RWPE1 (cell line): ENCODE results near the gene R3HDM1.

ENCODE experiments used
- CTCF ChIA-PET: fragments of 350-600 bp; sonication (Branson Sonifier 250); formaldehyde crosslinking; extraction: SDS; loops from one replicate; lab custom pipeline; 2021; lab: Yijun Ruan, JAX
- POLR2A ChIA-PET: fragments of 400-600 bp; formaldehyde crosslinking; extraction: SDS; loops from one replicate; lab custom pipeline; 2020; ENCODE audit warnings: antibody characterized with exemption; ENCODE audit not compliant: low non-redundant PET; lab: Yijun Ruan, JAX
- DNase-seq: peaks from one replicate; pipeline ENCODE4 v3.0.0; 2012; ENCODE audit warnings: low spot score
- H3K27ac ChIP-seq: fragments of 450-650 bp; 2 replicates; pipeline ENCODE4 v1.5.1; 2017
- TF ChIP-seq, protein P1 (sequence below): fragments of 450-650 bp; conservative IDR thresholded peaks from 2 replicates; pipeline ENCODE4 v1.5.1; 2017; ENCODE audit warnings: low read depth, mild to moderate bottlenecking

R3HDM1 gene

DNA sequence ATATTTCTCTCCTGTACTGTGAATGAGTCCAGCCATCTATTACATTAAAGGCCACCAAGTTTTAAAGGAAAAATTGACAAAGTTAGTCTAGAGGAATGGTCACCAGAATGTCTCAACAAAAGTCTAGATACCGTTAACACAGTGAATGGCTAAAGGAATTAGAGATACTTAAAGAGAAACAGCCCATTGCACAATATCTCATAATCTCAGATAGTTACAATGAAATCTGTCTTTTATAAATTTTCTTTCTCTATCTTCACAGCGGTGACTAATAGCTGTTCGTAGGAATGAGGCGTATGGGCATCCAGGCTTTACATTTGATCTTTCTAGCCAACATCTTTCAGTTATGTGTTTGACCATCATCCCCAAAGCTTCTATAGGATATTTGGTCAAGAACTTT lies 30.6 kb downstream of the R3HDM1 start:
- DNase-seq: no peak
- TF ChIP-seq, protein P1, sequence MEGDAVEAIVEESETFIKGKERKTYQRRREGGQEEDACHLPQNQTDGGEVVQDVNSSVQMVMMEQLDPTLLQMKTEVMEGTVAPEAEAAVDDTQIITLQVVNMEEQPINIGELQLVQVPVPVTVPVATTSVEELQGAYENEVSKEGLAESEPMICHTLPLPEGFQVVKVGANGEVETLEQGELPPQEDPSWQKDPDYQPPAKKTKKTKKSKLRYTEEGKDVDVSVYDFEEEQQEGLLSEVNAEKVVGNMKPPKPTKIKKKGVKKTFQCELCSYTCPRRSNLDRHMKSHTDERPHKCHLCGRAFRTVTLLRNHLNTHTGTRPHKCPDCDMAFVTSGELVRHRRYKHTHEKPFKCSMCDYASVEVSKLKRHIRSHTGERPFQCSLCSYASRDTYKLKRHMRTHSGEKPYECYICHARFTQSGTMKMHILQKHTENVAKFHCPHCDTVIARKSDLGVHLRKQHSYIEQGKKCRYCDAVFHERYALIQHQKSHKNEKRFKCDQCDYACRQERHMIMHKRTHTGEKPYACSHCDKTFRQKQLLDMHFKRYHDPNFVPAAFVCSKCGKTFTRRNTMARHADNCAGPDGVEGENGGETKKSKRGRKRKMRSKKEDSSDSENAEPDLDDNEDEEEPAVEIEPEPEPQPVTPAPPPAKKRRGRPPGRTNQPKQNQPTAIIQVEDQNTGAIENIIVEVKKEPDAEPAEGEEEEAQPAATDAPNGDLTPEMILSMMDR: no peak
- POLR2A ChIA-PET: no interaction called here
- H3K27ac ChIP-seq: no peak overlapping the region
- CTCF ChIA-PET: no interaction called here

GRCh38 chr2:135563793-135564192 lies 32.5 kb downstream of the R3HDM1 start:
- DNase-seq: no peak
- POLR2A ChIA-PET: no interaction called here

GRCh38 chr2:135570884-135571283 lies 39.6 kb downstream of the R3HDM1 start:
- ChIA-PET POLR2A (no interaction called here), CTCF (no interaction called here)
- no peak for DNase-seq
- TF ChIP-seq, protein P1: no peak
- no peak overlapping the region for H3K27ac ChIP-seq

More at GRCh38 chr2:135563793-135564192, 32.5 kb downstream of the R3HDM1 start:
- CTCF ChIA-PET: no interaction called here
- H3K27ac ChIP-seq: no peak overlapping the region
- TF ChIP-seq, protein P1: no peak

DNA sequence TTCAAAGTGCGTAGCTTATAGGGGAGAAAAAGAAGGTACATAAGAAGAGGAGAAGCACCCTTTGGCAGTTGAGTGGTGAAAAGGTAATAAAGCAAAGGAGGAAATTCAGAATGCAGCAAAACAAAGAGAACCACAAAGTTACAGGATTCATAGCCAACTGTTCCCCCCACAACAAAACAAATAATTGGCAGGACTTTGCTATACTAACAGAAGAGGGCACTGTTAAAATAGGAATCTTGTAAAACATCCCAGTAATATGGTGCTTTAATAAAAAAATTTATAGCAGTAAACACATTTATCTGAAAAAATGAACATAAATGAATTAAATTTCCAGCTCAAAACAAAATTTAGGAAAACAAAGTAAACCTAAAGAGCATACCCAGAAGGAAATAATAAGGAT lies 42.3 kb downstream of the R3HDM1 start:
- CTCF ChIA-PET: no interaction called here
- no peak overlapping the region for H3K27ac ChIP-seq
- POLR2A ChIA-PET: no interaction called here
- DNase-seq: no peak
- TF ChIP-seq, protein P1: no peak

GRCh38 chr2:135581282-135581681 lies 50.0 kb downstream of the R3HDM1 start:
- TF ChIP-seq, protein P1: no peak
- no peak for DNase-seq
- POLR2A ChIA-PET: no interaction called here
- no peak overlapping the region for H3K27ac ChIP-seq
- CTCF ChIA-PET: no interaction called here

DNA sequence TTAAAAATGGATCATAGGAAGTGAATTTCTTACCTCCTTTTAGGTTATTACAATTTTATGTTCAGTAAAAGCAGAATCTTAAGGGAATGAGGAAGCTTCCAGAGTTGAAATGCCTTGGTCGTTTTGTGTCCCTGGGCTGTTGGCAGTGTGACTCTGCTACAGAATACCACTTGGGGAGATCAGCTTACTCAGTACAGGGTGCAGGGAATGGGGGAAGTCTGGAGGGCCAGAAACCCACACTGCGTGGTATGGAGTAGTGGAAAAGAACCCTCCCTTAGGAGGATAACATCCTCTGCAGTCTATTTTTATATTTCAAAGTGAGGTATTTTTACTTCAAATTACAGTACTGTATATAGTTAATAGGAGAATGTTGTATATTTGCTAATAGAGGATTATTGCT lies 51.1 kb downstream of the R3HDM1 start:
- H3K27ac ChIP-seq: no peak overlapping the region
- CTCF ChIA-PET: no interaction called here
- TF ChIP-seq, protein P1: no peak
- POLR2A ChIA-PET: no interaction called here
- no peak for DNase-seq

DNA sequence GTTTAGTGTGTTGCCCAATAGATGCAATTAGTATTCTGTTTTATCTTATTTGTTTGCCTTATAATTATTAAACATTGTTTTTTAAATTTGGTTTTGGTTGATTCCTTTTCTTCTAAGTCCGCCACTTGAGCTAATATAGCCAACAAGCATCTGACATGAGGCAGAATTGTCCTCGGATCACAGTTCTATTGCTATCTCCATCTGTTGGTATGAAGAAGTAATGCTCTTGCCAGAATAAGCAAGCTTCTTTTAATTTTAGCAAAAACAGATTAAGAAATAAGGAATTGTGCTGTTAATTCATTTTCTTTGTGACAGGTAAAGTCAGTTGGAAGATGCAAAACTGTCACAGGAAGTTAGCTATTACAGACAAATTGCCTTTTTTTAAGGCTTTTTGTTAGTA lies 54.3 kb downstream of the R3HDM1 start:
- no peak for DNase-seq
- no peak overlapping the region for H3K27ac ChIP-seq
- TF ChIP-seq, protein P1: no peak
- ChIA-PET POLR2A (no interaction called here), CTCF (interaction anchor here (0.7 to 0.9 kb wide), 2 partner anchors 10 to 546 kb away, joined by 3 read pairs; no protein-coding TSS in a partner anchor)
